NCI-H128 (cell line): ENCODE results near the gene SIGLEC7.
"Not testable (repeated sequence)": the region's sequence is repeated elsewhere in the genome, so short reads cannot be mapped to it uniquely, and the experiment has no call there.

ENCODE experiments used
- DNase-seq: peaks from one replicate; lab custom pipeline; 2025; ENCODE audit not compliant: unreplicated experiment; lab: John Stamatoyannopoulos, UW

SIGLEC7 gene

DNA sequence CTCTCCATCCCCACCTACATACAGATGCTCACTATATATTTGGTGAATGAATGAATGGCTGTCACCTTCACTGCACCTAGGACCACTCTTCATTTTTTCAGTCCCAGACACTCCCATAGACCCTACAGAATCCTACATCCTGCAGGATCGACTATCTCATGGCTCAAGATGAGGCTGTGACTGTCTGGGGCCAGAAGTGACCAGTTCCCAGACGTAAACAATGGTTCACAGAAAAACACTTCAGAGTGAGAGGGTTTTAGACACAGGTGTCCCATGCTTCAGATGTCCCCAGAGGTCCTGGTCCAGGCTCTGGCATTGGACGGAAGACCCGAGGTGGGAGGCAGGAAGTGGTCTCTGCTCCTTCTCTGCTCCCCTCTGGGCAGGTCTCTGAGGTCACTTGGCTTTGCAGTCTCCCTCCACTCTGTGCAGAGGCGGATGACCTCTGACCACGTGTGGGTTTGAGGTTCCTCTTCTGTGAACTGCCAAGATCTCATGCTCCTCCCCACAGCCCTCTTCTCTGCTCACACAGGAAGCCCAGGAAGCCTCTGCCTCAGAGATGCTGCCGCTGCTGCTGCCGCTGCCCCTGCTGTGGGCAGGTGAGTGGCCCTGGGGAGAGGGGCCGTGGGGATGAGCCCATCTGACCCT lies 24.9 kb downstream of the SIGLEC7 start:
- no peak for DNase-seq

DNA sequence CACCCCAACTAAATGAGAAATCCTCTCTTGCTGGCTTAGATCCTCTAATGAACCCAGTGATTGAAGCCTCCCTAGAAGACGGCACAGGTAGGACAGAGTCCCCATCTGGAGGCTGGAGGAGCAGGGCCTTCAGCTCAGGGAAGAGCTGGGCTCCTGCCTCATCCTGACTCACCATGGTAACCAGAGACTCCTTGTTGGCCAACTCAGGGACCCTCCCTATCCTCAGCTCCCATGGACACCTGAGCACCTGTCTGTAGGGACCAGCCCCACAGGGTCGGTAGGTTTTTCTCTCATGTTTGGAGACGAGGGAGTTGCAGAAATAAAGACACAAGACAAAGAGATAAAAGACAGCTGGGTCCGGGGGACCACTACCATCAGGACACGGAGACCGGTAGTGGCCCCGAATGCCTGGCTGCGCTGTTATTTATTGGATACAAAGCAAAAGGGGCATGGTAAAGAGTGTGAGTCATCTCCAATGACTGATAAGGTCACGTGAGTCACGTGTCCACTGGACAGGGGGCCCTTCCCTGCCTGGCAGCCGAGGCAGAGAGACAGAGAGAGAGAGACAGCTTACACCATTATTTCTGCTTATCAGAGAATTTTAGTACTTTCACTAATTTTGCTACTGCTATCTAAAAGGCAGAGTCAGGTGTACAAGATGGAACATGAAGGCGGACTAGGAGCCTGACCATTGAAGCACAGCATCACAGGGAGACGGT lies 26.6 kb downstream of the SIGLEC7 start:
- DNase-seq = no peak

GRCh38 chr19:51169283-51169918 lies 27.3 kb downstream of the SIGLEC7 start:
- DNase-seq = not testable (repeated sequence)

DNA sequence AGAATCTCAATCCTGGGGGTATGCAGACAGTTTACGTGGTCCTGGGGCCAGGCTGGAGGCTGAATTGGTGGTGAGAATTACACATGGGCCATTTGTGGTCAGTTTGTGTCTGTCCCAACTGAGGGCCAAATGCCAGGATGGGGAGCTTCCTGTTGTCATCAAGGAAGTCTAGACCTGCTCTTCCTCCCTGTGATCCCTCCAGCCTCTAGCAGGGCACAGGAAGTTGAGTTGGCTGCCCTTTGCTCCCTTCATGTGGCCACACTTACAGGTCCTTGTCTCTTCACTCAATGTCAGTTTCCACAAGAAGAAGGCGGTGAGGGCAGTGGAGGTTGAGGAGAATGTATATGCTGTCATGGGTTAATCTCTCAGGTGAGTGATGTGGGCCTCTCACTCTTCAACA lies 30.1 kb downstream of the SIGLEC7 start:
- DNase-seq = no peak

DNA sequence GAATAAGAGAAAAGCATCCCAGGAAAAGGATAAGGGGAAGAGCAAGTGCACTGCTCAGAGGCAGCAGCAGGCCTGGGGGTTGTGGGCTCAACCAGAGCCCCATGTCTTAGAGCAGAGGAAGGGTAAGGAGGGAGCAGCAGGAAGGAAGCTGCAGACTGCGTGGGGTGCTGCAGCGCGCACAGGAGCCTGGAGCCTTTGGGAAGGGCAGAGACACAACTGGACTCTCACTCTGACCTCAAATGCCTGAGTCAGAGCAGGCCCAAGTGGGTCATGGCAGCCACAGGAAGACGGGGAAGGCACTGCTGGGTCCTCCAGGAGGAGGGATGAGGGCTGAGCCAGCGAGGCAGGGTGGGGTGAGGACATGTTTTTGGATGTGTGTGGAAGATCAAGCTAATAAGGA lies 31.6 kb downstream of the SIGLEC7 start:
- no peak for DNase-seq

GRCh38 chr19:51179256-51179655 lies 37.2 kb downstream of the SIGLEC7 start:
- DNase-seq = no peak

DNA sequence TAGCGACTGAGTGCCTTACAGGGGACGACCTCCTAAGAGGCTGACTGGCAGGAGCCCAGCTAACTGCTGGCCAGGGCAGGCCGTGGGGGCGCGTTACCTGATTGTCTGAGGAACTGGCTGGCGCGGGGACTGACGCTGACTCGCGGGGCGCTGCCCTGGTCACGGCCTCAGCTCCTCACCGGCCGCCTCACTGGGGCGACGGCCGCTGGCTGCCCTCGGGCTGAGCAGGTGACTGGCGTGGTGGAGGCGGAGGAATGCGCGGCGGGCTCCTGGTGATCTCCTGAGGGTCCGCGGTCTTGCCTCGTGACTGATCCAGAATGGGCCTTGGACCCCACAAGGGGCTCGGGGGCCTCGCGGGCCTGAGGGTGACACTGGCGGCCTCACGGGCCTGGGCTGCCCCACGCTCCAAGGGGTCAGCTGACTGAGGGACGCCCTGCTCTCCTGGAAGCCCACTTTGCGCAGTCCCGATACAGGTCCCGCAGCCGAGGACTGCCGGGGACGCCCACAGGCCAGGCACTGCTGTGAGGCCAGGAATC lies 39.3 kb downstream of the SIGLEC7 start:
- no peak for DNase-seq

GRCh38 chr19:51181913-51182419 lies 39.9 kb downstream of the SIGLEC7 start:
- DNase-seq = no peak

- no peak for DNase-seq
Observed at GRCh38 chr19:51183629-51184028, 41.5 kb downstream of the SIGLEC7 start.

DNA sequence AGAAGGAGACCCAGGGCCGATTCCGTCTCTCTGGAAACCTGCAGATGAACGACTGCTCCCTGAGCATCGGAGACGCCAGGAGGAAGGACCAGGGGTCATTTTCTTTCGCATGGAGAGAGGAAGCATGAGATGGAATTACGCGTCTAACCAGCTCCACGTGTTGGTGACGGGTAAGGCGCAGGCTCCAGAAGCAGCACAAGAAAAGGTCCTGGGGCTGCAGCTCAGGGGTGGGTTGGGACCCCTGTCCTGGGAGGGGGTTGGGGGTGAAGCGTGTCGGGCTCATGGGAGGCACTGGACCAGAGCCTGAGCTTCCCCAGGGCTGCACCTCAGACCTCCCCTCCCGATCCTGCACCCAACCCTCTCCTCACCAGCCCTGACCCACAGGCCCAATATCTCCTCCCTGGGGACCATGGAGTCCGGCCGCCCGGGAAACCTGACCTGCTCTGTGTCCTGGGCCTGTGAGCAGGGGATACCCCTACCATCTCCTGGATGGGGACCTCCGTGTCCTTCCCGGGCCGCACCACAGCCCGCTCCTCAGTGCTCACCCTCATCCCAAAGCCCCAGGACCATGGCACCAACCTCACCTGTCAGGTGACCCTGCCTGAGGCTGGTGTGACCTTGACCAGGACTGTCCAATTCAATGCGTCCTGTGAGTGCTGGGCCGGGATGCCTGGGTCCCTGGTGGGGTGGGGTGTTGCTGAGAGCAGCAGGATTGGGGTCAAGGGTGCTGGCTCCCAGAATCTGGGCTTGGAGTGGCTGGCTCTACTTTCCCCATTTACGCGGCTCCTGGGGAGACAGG lies 43.2 kb downstream of the SIGLEC7 start:
- no peak for DNase-seq

DNA sequence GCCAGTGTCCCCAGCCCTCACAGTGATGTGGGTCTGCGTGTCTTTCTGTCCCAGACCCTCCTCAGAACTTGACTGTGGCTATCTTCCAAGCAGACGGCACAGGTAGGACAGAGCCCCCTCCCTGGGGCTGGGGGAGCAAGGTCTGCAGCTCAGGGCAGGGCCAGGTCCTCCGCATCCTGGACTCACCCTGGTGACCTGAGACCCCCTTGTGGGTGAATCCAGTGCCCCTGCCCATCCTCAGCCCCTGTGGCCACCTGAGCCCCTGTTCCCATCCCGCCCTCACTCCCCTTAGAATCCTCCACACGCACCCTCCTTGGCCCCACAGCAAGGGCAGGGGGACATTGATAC lies 43.7 kb downstream of the SIGLEC7 start:
- no peak for DNase-seq

GRCh38 chr19:51186323-51186722 lies 44.2 kb downstream of the SIGLEC7 start:
- no peak for DNase-seq

DNA sequence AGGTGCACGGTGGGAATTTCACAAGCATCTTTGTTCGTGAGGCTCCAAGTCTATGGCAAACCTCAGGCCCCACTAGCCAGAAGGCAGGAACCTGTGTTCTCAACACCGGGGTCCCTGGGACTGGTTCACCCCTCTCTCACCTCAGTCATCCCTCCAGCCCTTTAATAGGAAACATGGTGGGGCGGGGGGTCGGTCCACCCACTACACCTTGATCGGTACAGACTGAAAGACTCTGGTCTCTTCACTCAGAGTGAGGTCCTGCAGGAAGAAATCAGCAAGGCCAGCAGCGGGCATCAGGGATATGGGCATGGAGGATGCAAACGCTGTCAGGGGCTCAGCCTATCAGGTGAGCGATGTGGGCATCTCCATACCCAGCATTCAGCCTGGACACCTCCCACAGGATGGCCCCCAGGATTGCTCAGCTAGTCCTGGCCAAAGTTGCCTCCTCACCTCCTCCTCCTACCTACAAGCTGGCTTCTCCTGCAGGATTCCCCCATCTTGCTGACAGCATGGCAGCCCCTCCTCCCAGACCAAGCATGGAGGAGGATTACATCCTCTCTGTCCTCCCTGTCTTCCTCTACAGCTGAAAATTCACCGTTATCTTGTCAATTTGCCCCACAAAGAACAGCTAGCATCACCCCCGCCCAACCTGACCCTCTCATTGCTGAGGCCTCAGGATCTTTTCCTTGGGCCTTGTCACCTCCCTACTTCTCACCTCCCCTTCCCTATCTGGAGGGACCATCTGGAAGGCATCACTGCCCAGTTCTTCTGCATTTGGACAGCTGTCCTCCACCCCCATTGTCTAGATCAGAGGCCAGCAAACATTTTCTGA lies 45.5 kb downstream of the SIGLEC7 start:
- DNase-seq = no peak

DNA sequence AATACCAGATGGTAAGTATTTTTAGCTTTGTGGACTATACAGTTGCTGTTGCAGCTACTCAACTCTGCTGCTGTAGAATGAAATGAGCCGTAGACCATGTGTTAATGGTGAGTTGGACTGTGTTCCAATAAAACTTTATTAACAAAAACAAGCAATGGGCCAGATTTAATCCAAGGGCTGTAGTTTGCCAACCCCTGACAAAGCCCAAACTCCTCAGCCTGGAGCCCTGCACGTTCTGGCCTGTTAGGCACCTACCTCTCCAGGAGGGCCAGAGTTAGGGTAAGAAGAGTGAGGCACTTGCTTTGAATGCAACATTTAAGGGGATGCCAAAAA lies 46.1 kb downstream of the SIGLEC7 start:
- DNase-seq = no peak

GRCh38 chr19:51192689-51193088 lies 50.6 kb downstream of the SIGLEC7 start:
- DNase-seq = no peak

DNA sequence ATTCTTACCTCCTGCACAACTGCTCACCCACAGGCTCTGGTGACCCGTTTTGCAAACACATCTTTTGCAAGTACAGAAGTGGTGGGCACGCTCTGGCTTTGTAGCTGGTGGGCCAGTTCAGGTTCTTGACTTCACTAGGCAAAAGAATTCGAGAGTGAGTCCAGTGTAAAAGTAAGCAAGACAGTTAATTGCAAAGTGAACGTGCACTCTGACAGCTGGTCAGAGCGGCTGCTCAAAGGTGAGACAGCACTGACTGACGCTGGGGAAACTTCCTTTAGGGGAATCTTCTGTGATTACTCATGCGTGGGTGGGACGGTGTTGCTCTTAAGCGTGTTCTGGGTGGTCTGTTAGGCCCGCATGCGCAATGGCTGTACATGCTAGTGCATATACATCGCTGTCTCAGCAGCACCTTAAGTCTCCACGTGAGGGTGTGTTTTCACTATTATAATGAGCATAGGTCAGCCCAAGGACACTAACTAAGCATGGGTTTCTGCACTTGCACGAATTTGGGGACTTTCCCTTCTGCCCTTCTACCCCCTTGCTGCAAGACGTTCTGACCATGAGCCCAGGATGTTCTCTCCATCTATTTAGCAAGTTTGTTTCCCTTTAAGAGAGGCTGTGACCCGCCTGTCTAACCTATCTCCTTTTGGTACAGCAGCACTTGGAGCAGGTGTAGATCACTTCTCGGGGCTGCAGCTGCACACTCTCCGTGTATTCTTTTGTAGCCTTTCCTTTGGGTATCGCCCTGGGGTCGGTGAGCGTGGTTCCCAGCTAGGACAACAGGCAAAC lies 52.6 kb downstream of the SIGLEC7 start:
- no peak for DNase-seq

- DNase-seq = no peak
Observed at GRCh38 chr19:51195316-51195586, 53.1 kb downstream of the SIGLEC7 start.

DNA sequence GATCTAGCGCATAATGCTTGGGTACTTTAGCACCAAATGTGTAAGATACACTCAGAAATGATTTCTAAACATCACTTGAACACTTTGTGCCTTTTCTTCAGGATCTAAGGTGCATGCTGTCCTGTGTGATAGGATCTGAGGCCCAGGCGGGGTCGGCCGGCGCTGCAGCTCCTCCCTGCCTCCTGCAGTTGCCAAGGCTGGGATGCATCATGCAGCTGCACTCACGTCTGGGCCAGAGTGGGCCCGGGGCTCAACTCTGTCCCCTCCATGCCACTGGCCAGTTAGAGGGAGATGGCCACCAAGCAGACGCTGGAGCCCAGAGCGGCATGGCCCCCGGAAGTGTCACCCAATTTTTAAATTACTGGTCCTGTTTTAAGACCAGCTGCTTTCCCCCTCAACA lies 53.5 kb downstream of the SIGLEC7 start:
- DNase-seq = no peak

- no peak for DNase-seq
Observed at GRCh38 chr19:51196181-51196580, 54.1 kb downstream of the SIGLEC7 start.

DNA sequence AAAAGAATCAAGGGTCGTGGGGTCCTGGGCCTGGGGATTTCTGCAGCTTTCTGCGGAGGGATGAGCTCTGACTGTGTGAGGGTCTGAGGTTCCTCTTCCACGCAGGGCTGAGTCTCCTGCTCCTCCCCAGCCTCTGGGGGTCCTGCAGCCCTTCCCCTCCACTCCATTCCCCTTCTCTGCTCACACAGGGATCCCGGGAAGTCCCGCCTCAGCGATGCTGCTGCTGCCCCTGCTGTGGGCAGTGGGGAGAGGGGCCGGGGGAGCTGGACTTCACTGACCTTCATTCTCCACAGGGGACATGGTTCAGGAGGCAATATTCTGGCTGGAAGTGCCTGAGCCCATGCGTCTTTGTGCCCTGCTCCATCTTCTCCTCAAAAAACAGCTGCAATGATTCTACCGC lies 56.5 kb downstream of the SIGLEC7 start:
- no peak for DNase-seq
